H9 (cell line): Measurements from ENCODE around the gene ATE1. TPM values are rescaled to one million over a fixed set of nuclear protein-coding genes. Genes with fewer than 3 reads are reported as not detected.
"Not testable (repeated sequence)": the region's sequence is repeated elsewhere in the genome, so short reads cannot be mapped to it uniquely, and the experiment has no call there.

Source experiments
- DNase-seq: peaks from one replicate; pipeline ENCODE4 v3.0.0-alpha.2; 2017
- H2AFZ ChIP-seq: one replicate; pipeline ENCODE4 v1.6.1; 2013; ENCODE audit warnings: mild to moderate bottlenecking, low read length, control low read depth, moderate library complexity
- H2AK5ac ChIP-seq: 2 replicates; pipeline ENCODE4 v1.6.1; 2013; ENCODE audit warnings: low read length, control low read depth, mixed read lengths; ENCODE audit not compliant: insufficient read length
- H2BK120ac ChIP-seq: one replicate; pipeline ENCODE4 v1.6.1; 2013; ENCODE audit warnings: low read depth, mild to moderate bottlenecking, low read length, control low read depth, inconsistent platforms; ENCODE audit not compliant: poor library complexity, severe bottlenecking
- H2BK12ac ChIP-seq: 2 replicates; pipeline ENCODE4 v1.6.1; 2013; ENCODE audit warnings: low read length, control low read depth, mixed read lengths, low read depth; ENCODE audit not compliant: insufficient read length
- H2BK15ac ChIP-seq: 2 replicates; pipeline ENCODE4 v1.6.1; 2013; ENCODE audit warnings: low read depth, low read length, control low read depth
- H2BK20ac ChIP-seq: one replicate; pipeline ENCODE4 v1.6.1; 2013; ENCODE audit warnings: low read depth, mild to moderate bottlenecking, low read length, control low read depth, inconsistent platforms; ENCODE audit not compliant: poor library complexity, severe bottlenecking
- H2BK5ac ChIP-seq: 2 replicates; pipeline ENCODE4 v1.6.1; 2013; ENCODE audit warnings: low read length, control low read depth, mixed read lengths; ENCODE audit not compliant: insufficient read length
- H3K14ac ChIP-seq: 2 replicates; pipeline ENCODE4 v1.6.1; 2013; ENCODE audit warnings: low read length, control low read depth; ENCODE audit not compliant: insufficient read depth
- H3K18ac ChIP-seq: 2 replicates; pipeline ENCODE4 v1.6.1; 2013; ENCODE audit warnings: low read depth, mild to moderate bottlenecking, mixed read lengths, low read length, control low read depth; ENCODE audit not compliant: insufficient read length
- H3K23ac ChIP-seq: 2 replicates; pipeline ENCODE4 v1.6.1; 2013; ENCODE audit warnings: low read length, control low read depth, mixed read lengths, low read depth; ENCODE audit not compliant: insufficient read length
- H3K23me2 ChIP-seq: 2 replicates; pipeline ENCODE4 v1.6.1; 2013; ENCODE audit warnings: low read depth, mild to moderate bottlenecking, mixed read lengths, low read length, control low read depth; ENCODE audit not compliant: insufficient read length, poor library complexity, severe bottlenecking
- H3K27ac ChIP-seq: 2 replicates; pipeline ENCODE4 v1.5.1; 2013; ENCODE audit warnings: low read length, control low read depth, mixed read lengths, low read depth; ENCODE audit not compliant: insufficient read length
- H3K27me3 ChIP-seq: 2 replicates; pipeline ENCODE4 v1.6.1; 2013; ENCODE audit warnings: low read length, control low read depth, inconsistent platforms; ENCODE audit not compliant: insufficient read depth
- H3K4ac ChIP-seq: 2 replicates; pipeline ENCODE4 v1.6.1; 2013; ENCODE audit warnings: low read depth, mild to moderate bottlenecking, control low read depth, inconsistent platforms, low read length, moderate library complexity
- H3K4me1 ChIP-seq: 2 replicates; pipeline ENCODE4 v1.6.1; 2013; ENCODE audit warnings: low read length, control low read depth, inconsistent platforms; ENCODE audit not compliant: insufficient read depth
- H3K4me2 ChIP-seq: 2 replicates; pipeline ENCODE4 v1.6.1; 2013; ENCODE audit warnings: low read length, control low read depth, mixed read lengths; ENCODE audit not compliant: insufficient read length, insufficient read depth
- H3K56ac ChIP-seq: 2 replicates; pipeline ENCODE4 v1.6.1; 2013; ENCODE audit warnings: low read depth, mild to moderate bottlenecking, mixed read lengths, low read length, control low read depth; ENCODE audit not compliant: insufficient read length
- H3K79me1 ChIP-seq: 2 replicates; pipeline ENCODE4 v1.6.1; 2013; ENCODE audit warnings: low read depth, mild to moderate bottlenecking, moderate library complexity, low read length, control low read depth, inconsistent platforms; ENCODE audit not compliant: insufficient read depth, poor library complexity, severe bottlenecking
- H3K79me2 ChIP-seq: 2 replicates; pipeline ENCODE4 v1.6.1; 2013; ENCODE audit warnings: low read length, control low read depth, inconsistent platforms; ENCODE audit not compliant: insufficient read depth
- H3K9ac ChIP-seq: 2 replicates; pipeline ENCODE4 v1.6.1; 2013; ENCODE audit warnings: low read length, control low read depth, mixed read lengths; ENCODE audit not compliant: insufficient read length; ENCODE audit errors: extremely low read depth
- H3K9me3 ChIP-seq: one replicate; pipeline ENCODE4 v1.6.1; 2013; ENCODE audit warnings: low read depth, low read length, inconsistent platforms; ENCODE audit not compliant: control insufficient read depth
- H3T11ph ChIP-seq: one replicate; pipeline ENCODE4 v1.6.1; 2013; ENCODE audit warnings: mild to moderate bottlenecking, low read length, control low read depth, inconsistent platforms
- H4K20me1 ChIP-seq: one replicate; pipeline ENCODE4 v1.6.1; 2013; ENCODE audit not compliant: control insufficient read depth, insufficient read length, insufficient read depth
- H4K5ac ChIP-seq: 2 replicates; pipeline ENCODE4 v1.6.1; 2013; ENCODE audit warnings: low read depth, mild to moderate bottlenecking, mixed read lengths, low read length, control low read depth; ENCODE audit not compliant: insufficient read length
- H4K8ac ChIP-seq: replicated peaks from 2 replicates; pipeline ENCODE4 v1.6.1; 2013; ENCODE audit warnings: low read length, control low read depth, mixed read lengths, low read depth; ENCODE audit not compliant: insufficient read length
- H4K91ac ChIP-seq: 2 replicates; pipeline ENCODE4 v1.6.1; 2013; ENCODE audit warnings: low read depth, mild to moderate bottlenecking, moderate library complexity, mixed read lengths, low read length, control low read depth; ENCODE audit not compliant: insufficient read length
- H3K27ac Mint-ChIP-seq, 3 experiments: 2 replicates in 2 of 3; 3 replicates in 1 of 3; pipeline ENCODE4 v1.8.0; 2020 to 2021; ENCODE audit warnings: mixed read lengths in 3 of 3, mild to moderate bottlenecking in 1 of 3, moderate library complexity in 1 of 3
- H3K27me3 Mint-ChIP-seq: 2 replicates; pipeline ENCODE4 v1.8.0; 2021; ENCODE audit warnings: low read depth, mild to moderate bottlenecking, moderate library complexity, mixed read lengths
- H3K36me3 Mint-ChIP-seq, 3 experiments: 2 replicates in 2 of 3; 3 replicates in 1 of 3; pipeline ENCODE4 v1.8.0; 2020 to 2021; ENCODE audit warnings: low read depth in 3 of 3, mixed read lengths in 3 of 3; ENCODE audit not compliant: insufficient read depth in 1 of 3
- H3K4me1 Mint-ChIP-seq, 2 experiments: 2 replicates each; pipeline ENCODE4 v1.8.0; 2020; ENCODE audit warnings: mixed read lengths in 2 of 2
- H3K4me3 Mint-ChIP-seq, 2 experiments: 2 replicates in 1 of 2; 3 replicates in 1 of 2; pipeline ENCODE4 v1.8.0; 2020 to 2021; ENCODE audit warnings: mild to moderate bottlenecking in 2 of 2, mixed read lengths in 2 of 2, moderate library complexity in 1 of 2
- H3K9me3 Mint-ChIP-seq, 2 experiments: 2 replicates in 1 of 2; 3 replicates in 1 of 2; pipeline ENCODE4 v1.8.0; 2020; ENCODE audit warnings: mild to moderate bottlenecking in 2 of 2, mixed read lengths in 2 of 2, moderate library complexity in 1 of 2
- CTCF ChIP-seq: fragments of 200-600 bp; sonication (generic); conservative IDR thresholded peaks from 3 replicates; pipeline ENCODE4 v1.8.0; 2021; ENCODE audit warnings: antibody characterized with exemption, mild to moderate bottlenecking
- WGBS: extraction: QIAGEN DNeasy Blood & Tissue Kit; methylation state at CpG from one replicate; pipeline ENCODE4 v1.1.7; 2013; ENCODE audit warnings: missing lambda C conversion rate, low lambda C conversion rate, mixed read lengths; ENCODE audit not compliant: insufficient read length; ENCODE audit errors: extremely low coverage; 5-methylcytosine and 5-hydroxymethylcytosine counted together
- total RNA-seq: library from RNA; stranded (reverse); gene quantifications from 2 replicates; pipeline ENCODE4 v1.2.1, GENCODE V29; 2021

ATE1 gene
- total RNA-seq, 1 experiment from 2014 or later: 29.0 TPM

GRCh38 chr10:121828045-121828444 lies 99.8 kb downstream of the ATE1 start:
- Histone ChIP-seq H3K4me2 (no peak overlapping the region), H3K9me3 (no peaks in the 10 kb centered on the region), H4K91ac (no peak overlapping the region), H2BK12ac (no peak overlapping the region), H3K23ac (no peak overlapping the region), H3K79me2 (no peaks in the 10 kb centered on the region), H3K27me3 (no peaks in the 10 kb centered on the region), H3K56ac (no peak overlapping the region), H2BK120ac (no peak overlapping the region), H2AFZ (no peak overlapping the region), H3K4me1 (no peaks in the 10 kb centered on the region), H3K27ac (no peak overlapping the region), H4K5ac (no peak overlapping the region), H3K4ac (no peak overlapping the region), H3K79me1 (no peaks in the 10 kb centered on the region), H3K18ac (no peak overlapping the region), H3K9ac (no peak overlapping the region), H3K14ac (no peak overlapping the region), H3K23me2 (no peaks in the 10 kb centered on the region), H2BK20ac (no peak overlapping the region), H2BK5ac (no peak overlapping the region), H4K20me1 (no peaks in the 10 kb centered on the region), H2BK15ac (no peak overlapping the region), H2AK5ac (no peak overlapping the region), H4K8ac (no peak overlapping the region), H3T11ph (no peak overlapping the region)
- Mint-ChIP-seq H3K27ac (no peak overlapping the region), H3K4me3 (no peak overlapping the region), H3K4me1 (0 out of 4 replicates have a peak, but pooled peaks cover 0 to 2% of the 10 kb centered on the region in 2 experiments), H3K36me3 (peaks cover 10 to 31% (median 29%) of the 10 kb centered on the region in 3 experiments; a peak in 6 of 7 replicates), H3K9me3 (no peaks in the 10 kb centered on the region), H3K27me3 (no peaks in the 10 kb centered on the region)
- no peak for DNase-seq
- no CpG with 5 or more reads among the region's 5 CpGs for WGBS
- no peak for TF ChIP-seq CTCF

GRCh38 chr10:121826773-121827172 lies 101.1 kb downstream of the ATE1 start:
- no CpG with 5 or more reads among the region's 5 CpGs for WGBS
- H3K9ac ChIP-seq, H2BK5ac ChIP-seq, H3K4me3 Mint-ChIP-seq, H3K23me2 ChIP-seq, H4K8ac ChIP-seq, H2BK20ac ChIP-seq, H3K27ac Mint-ChIP-seq, H2BK15ac ChIP-seq, H3K18ac ChIP-seq, H3K27me3 Mint-ChIP-seq, H3K9me3 Mint-ChIP-seq, H3K79me2 ChIP-seq, H3K79me1 ChIP-seq, H3K4me1 Mint-ChIP-seq, H3K4me1 ChIP-seq, H3K56ac ChIP-seq, H3K27ac ChIP-seq, DNase-seq, H4K91ac ChIP-seq, H3K4ac ChIP-seq, H3K27me3 ChIP-seq, H3K9me3 ChIP-seq, H2BK120ac ChIP-seq, H3K14ac ChIP-seq, H2AFZ ChIP-seq, H3K4me2 ChIP-seq, H4K20me1 ChIP-seq, H2BK12ac ChIP-seq, H3T11ph ChIP-seq, H4K5ac ChIP-seq, H3K23ac ChIP-seq, H2AK5ac ChIP-seq: not testable (repeated sequence)
- H3K36me3 Mint-ChIP-seq: peaks cover 10 to 31% (median 27%) of the 10 kb centered on the region in 3 experiments; a peak in 6 of 7 replicates
